ENCODE measurements around the gene TSEN2. TPM values are rescaled to one million over a fixed set of nuclear protein-coding genes. Genes with fewer than 3 reads are reported as not detected.

TSEN2 gene
- polyA plus RNA-seq, 1 experiment: 11.0 TPM

DNA sequence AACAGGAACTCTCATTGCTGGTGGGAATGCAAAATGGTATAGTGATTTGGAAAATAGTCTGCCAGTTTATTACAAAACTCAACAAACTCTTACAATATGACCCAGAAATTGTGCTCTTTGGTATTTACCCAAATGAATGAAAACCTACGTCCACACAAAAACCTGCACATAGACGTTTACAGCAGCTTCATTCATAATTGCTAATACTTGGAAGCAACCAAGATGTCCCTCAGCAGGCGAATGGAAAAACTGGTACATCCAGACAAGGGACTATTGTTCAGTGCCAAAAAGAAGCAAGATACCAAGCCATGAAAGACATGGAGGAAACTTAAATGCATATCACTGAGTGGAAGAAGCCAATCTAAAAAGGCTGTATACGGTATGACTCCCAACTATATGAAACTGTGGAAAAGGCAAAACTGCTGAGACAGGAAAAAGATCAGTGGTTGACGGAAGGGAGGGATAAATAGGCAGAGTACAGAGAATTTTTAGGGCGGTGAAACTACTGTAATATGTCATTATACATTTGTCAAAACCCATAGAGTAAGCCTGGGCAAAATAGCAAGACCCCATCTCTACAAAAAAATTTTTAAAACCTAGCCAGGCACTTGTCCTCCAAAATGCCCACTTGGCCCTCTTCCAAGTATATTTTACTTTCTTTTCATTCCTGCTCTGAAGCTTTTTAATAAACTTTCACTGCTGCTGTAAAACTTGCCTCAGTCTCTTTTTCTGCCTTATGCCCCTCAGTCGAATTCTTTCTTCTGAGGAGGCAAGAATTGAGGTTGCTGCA is 65.9 kb downstream of the TSEN2 start:
- Histone ChIP-seq H3K27ac (ENCODE audit: low read depth, low read length) (no peak overlapping the region), H3K4me3 (ENCODE audit: low read depth, low read length) (no peak overlapping the region), H3K9me3 (ENCODE audit: control insufficient read depth, insufficient read depth, low read length) (no peaks in the 10 kb centered on the region), H3K27me3 (ENCODE audit: control insufficient read depth, insufficient read depth, low read length) (no peaks in the 10 kb centered on the region)
- no peak for DNase-seq (ENCODE audit: low read depth, low spot score)
- ChIA-PET CTCF (no interaction called here), POLR2A (no interaction called here)
- TF ChIP-seq, protein P1, sequence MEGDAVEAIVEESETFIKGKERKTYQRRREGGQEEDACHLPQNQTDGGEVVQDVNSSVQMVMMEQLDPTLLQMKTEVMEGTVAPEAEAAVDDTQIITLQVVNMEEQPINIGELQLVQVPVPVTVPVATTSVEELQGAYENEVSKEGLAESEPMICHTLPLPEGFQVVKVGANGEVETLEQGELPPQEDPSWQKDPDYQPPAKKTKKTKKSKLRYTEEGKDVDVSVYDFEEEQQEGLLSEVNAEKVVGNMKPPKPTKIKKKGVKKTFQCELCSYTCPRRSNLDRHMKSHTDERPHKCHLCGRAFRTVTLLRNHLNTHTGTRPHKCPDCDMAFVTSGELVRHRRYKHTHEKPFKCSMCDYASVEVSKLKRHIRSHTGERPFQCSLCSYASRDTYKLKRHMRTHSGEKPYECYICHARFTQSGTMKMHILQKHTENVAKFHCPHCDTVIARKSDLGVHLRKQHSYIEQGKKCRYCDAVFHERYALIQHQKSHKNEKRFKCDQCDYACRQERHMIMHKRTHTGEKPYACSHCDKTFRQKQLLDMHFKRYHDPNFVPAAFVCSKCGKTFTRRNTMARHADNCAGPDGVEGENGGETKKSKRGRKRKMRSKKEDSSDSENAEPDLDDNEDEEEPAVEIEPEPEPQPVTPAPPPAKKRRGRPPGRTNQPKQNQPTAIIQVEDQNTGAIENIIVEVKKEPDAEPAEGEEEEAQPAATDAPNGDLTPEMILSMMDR (IDR thresholded peaks at IDR 0.05; ENCODE audit: low read depth, low read length): no peak

DNA sequence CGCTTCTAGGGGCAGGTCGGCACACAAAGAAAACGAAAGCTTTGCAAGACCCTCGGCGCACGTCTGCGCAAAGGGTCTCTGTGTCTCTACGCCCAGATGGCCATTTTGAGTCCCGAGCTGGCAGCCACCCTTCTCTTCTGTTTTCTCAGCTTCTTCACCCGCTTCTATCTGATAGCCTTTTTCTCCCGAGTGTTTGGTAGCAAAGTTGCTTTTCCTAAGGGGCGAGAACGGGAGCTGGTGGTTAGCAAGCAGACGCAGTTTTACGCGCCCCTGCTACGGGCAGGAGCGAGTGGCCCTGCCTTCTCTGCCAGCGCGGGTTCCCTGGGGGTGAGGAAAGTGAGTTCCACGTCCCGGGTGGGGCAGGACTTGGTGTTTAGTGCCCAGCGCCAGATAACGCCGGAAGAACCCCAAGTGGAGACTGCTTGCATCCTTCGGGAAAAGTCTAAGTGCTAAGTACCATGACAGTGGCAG is 69.7 kb downstream of the TSEN2 start:
- H3K9me3 ChIP-seq (ENCODE audit: control insufficient read depth, insufficient read depth, low read length): no peaks in the 10 kb centered on the region; the same call in 1 of the 2 replicates
- ChIA-PET POLR2A (no interaction called here), CTCF (interaction anchor here (0.5 to 1.4 kb wide), 5 partner anchors 25 to 419 kb away, joined by 3 read pairs; no protein-coding TSS in a partner anchor)
- peak overlapping the region; percentile 60 for H3K4me3 ChIP-seq (ENCODE audit: low read depth, low read length)
- no peak for DNase-seq (ENCODE audit: low read depth, low spot score)
- H3K27me3 ChIP-seq (ENCODE audit: control insufficient read depth, insufficient read depth, low read length): no peaks in the 10 kb centered on the region
- peak overlapping the region; percentile 52 for H3K27ac ChIP-seq (ENCODE audit: low read depth, low read length)
- TF ChIP-seq, protein P1 (IDR thresholded peaks at IDR 0.05; ENCODE audit: low read depth, low read length): no peak

DNA sequence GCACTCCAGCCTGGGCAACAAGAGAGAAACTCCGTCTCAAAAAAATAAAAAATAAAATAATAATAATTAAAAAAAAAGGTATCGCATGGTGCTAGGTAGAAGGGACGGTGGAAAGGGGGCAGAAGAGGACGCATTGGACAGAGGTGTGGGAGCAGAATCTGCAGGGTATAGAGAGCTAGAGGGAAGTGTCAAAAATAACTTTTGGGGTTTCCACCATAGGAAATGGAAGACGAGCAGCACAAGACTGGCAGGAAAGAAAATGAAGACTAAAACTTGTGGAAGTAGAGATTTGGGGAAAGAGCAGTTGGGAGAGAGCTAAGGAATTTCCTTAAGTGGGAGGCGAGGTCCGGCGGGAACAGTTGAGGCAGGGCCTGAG is 72.0 kb downstream of the TSEN2 start:
- Histone ChIP-seq H3K4me3 (ENCODE audit: low read depth, low read length) (peak overlapping the region; percentile 81), H3K9me3 (ENCODE audit: control insufficient read depth, insufficient read depth, low read length) (no peaks in the 10 kb centered on the region; the same call in 1 of the 2 replicates), H3K27ac (ENCODE audit: low read depth, low read length) (peak overlapping the region; percentile 80), H3K27me3 (ENCODE audit: control insufficient read depth, insufficient read depth, low read length) (no peaks in the 10 kb centered on the region)
- TF ChIP-seq, protein P1 (IDR thresholded peaks at IDR 0.05; ENCODE audit: low read depth, low read length): no peak
- no peak for DNase-seq (ENCODE audit: low read depth, low spot score)
- ChIA-PET POLR2A (interaction anchor here (0.6 to 1.1 kb wide), 3 partner anchors 20 to 466 kb away, joined by 3 to 4 read pairs (median 3); no protein-coding TSS in a partner anchor), CTCF (no interaction called here)

DNA sequence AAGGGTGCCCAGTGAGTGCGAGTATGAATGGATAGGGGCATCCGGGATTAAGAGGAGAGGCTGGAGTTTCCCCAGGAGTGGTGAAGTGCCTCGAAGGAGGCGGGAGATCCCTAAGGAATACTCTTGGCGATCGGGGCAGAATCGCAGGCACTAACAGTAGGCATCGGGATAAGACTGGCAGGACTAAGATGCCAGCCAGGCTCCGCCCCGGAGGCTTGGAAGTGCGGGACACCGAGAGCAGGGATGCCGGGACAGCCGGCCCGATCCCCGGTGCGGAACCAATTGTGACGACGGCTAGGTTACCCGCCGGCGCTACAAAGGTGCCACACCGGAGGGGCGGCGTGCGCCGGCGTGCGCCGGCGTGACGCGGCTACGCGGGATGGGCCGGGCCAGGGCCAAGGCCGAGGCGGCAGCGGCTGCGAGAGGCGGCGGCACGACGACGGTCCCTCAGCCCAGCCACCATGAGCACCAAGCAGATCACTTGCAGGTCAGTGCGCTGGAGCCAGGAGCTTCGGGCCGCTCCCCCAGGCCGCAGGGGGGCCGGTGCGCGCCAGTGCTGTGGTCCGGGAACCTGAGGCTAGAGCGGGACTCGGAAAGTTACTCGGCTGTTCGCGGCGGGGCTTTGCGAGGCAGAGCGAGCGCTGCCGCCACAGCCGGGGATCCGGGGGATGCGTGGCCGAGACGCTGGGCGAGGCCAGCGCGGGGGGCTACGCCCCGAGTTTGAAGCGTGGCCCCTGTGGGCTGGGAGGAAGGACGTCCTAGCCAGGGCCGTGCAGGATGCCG is 72.6 kb downstream of the TSEN2 start, which contains the start of gene MKRN2:
MKRN2 (plus strand) TSS at position 398 of the 783 bp plus-strand sequence; CDS start at position 462, 64 bp downstream.
- H3K27me3 ChIP-seq (ENCODE audit: control insufficient read depth, insufficient read depth, low read length): no peaks in the 10 kb centered on the region
- peak; percentile 27 for DNase-seq (ENCODE audit: low read depth, low spot score)
- peak within 1 kb of the TSS; percentile 81 for H3K4me3 ChIP-seq (ENCODE audit: low read depth, low read length)
- no peaks in the 10 kb centered on the region; the same call in 1 of the 2 replicates for H3K9me3 ChIP-seq (ENCODE audit: control insufficient read depth, insufficient read depth, low read length)
- POLR2A ChIA-PET: interaction anchor here (0.6 to 1.1 kb wide), 3 partner anchors 19 to 466 kb away, joined by 3 to 4 read pairs (median 3); no protein-coding TSS in a partner anchor
- TF ChIP-seq, protein P1 (IDR thresholded peaks at IDR 0.05; ENCODE audit: low read depth, low read length): no peak
- CTCF ChIA-PET: no interaction called here
- peak within 1 kb of the TSS; percentile 94 for H3K27ac ChIP-seq (ENCODE audit: low read depth, low read length)
